WTC11 (cell line): ENCODE measurements around the gene PLA2G4A. TPM values are rescaled to one million over a fixed set of nuclear protein-coding genes. Genes with fewer than 3 reads are reported as not detected.

Source experiments
- ATAC-seq: fragments of 200-7000 bp; cut with Tn5 transposase; 2 replicates; pipeline ENCODE4 v1.10.0; 2021; ENCODE audit warnings: mild to moderate bottlenecking, moderate library complexity
- CTCF ChIA-PET: fragments of 300-600 bp; sonication (Branson Sonifier 250); formaldehyde crosslinking; loops from one replicate; lab custom pipeline; 2021; ENCODE audit warnings: antibody characterized with exemption; lab: Charles Lee
- POLR2A ChIA-PET: fragments of 350-600 bp; sonication (Branson Sonifier 250); formaldehyde crosslinking; loops from one replicate; lab custom pipeline; 2021; ENCODE audit warnings: antibody characterized with exemption; lab: Charles Lee
- DNase-seq: peaks from one replicate; pipeline ENCODE4 v3.0.0; 2021; ENCODE audit warnings: low spot score
- H3K27ac Mint-ChIP-seq: 2 replicates; pipeline ENCODE4 v1.8.0; 2021; ENCODE audit warnings: mixed read lengths
- H3K27me3 Mint-ChIP-seq: 2 replicates; pipeline ENCODE4 v1.8.0; 2021; ENCODE audit warnings: low read depth, mild to moderate bottlenecking, moderate library complexity, mixed read lengths
- H3K36me3 Mint-ChIP-seq: 2 replicates; pipeline ENCODE4 v1.8.0; 2021; ENCODE audit warnings: mixed read lengths
- H3K4me1 Mint-ChIP-seq: 2 replicates; pipeline ENCODE4 v1.8.0; 2022; ENCODE audit warnings: mixed read lengths
- H3K4me3 Mint-ChIP-seq: 2 replicates; pipeline ENCODE4 v1.8.0; 2021; ENCODE audit warnings: mild to moderate bottlenecking, moderate library complexity, mixed read lengths
- H3K9me3 Mint-ChIP-seq: 2 replicates; pipeline ENCODE4 v1.8.0; 2021; ENCODE audit warnings: mixed read lengths
- CBFB ChIP-seq: sonication (generic); formaldehyde crosslinking; IDR thresholded peaks from 2 replicates; pipeline ENCODE4 v1.8.1; 2022; ENCODE audit warnings: mild to moderate bottlenecking, low read depth, missing genetic modification reagents
- ESRRA ChIP-seq: sonication (generic); formaldehyde crosslinking; IDR thresholded peaks from 2 replicates; pipeline ENCODE4 v1.8.1; 2022; ENCODE audit warnings: mild to moderate bottlenecking, missing genetic modification reagents, borderline replicate concordance
- JUN ChIP-seq: sonication (generic); formaldehyde crosslinking; IDR thresholded peaks from 2 replicates; pipeline ENCODE4 v1.8.0; 2023; ENCODE audit warnings: mild to moderate bottlenecking, missing genetic modification reagents
- NFE2L1 ChIP-seq: sonication (generic); formaldehyde crosslinking; IDR thresholded peaks from 2 replicates; pipeline ENCODE4 v1.8.1; 2023; ENCODE audit warnings: missing genetic modification reagents
- NR1H2 ChIP-seq: sonication (generic); formaldehyde crosslinking; IDR thresholded peaks from 2 replicates; pipeline ENCODE4 v1.9.0; 2021; ENCODE audit warnings: mild to moderate bottlenecking, moderate library complexity, missing genetic modification reagents
- RELA ChIP-seq: sonication (generic); formaldehyde crosslinking; IDR thresholded peaks from 2 replicates; pipeline ENCODE4 v1.8.1; 2022; ENCODE audit warnings: missing genetic modification reagents, mild to moderate bottlenecking, borderline replicate concordance
- TP53 ChIP-seq: sonication (generic); formaldehyde crosslinking; IDR thresholded peaks from 2 replicates; pipeline ENCODE4 v1.8.1; 2023; ENCODE audit warnings: mild to moderate bottlenecking, missing genetic modification reagents
- ZNF416 ChIP-seq: fragments of 250-450 bp; sonication (Bioruptor Pico); IDR thresholded peaks from 2 replicates; pipeline ENCODE4 v1.9.0; 2021; ENCODE audit warnings: mild to moderate bottlenecking, inconsistent platforms
- ZNF671 ChIP-seq: fragments of 250-450 bp; sonication (Bioruptor Pico); IDR thresholded peaks from 2 replicates; pipeline ENCODE4 v1.8.0; 2021; ENCODE audit warnings: mild to moderate bottlenecking
- total RNA-seq: library from RNA; stranded (reverse); gene quantifications from 3 replicates; pipeline ENCODE4 v1.2.3, GENCODE V29; 2021
- TF ChIP-seq, protein P1 (sequence below): sonication (generic); formaldehyde crosslinking; IDR thresholded peaks from 2 replicates; pipeline ENCODE4 v1.8.0; 2022; ENCODE audit warnings: mild to moderate bottlenecking, missing genetic modification reagents
- TF ChIP-seq, protein P2 (sequence below): fragments of 250-450 bp; sonication (Bioruptor Pico); conservative IDR thresholded peaks from 2 replicates; pipeline ENCODE4 v1.9.0; 2021; ENCODE audit warnings: mild to moderate bottlenecking
- TF ChIP-seq, protein P3 (sequence below): sonication (generic); formaldehyde crosslinking; IDR thresholded peaks from 2 replicates; pipeline ENCODE4 v1.8.0; 2022; ENCODE audit warnings: mild to moderate bottlenecking, missing genetic modification reagents
- TF ChIP-seq, protein P4 (sequence below): sonication (generic); formaldehyde crosslinking; IDR thresholded peaks from 2 replicates; pipeline ENCODE4 v1.8.0; 2023; ENCODE audit warnings: missing genetic modification reagents
- TF ChIP-seq, protein P5 (sequence below): sonication (generic); formaldehyde crosslinking; conservative IDR thresholded peaks from 2 replicates; pipeline ENCODE4 v1.8.1; 2023; ENCODE audit warnings: mild to moderate bottlenecking, low read depth, missing genetic modification reagents, moderate library complexity
- TF ChIP-seq, protein P6 (sequence below): fragments of 250-450 bp; sonication (Bioruptor Pico); IDR thresholded peaks from 2 replicates; pipeline ENCODE4 v1.8.0; 2021; ENCODE audit warnings: mild to moderate bottlenecking
- TF ChIP-seq, protein P7 (sequence below): sonication (generic); formaldehyde crosslinking; IDR thresholded peaks from 2 replicates; pipeline ENCODE4 v1.8.1; 2022; ENCODE audit warnings: mild to moderate bottlenecking, moderate library complexity, missing genetic modification reagents
- TF ChIP-seq, protein P8 (sequence below): sonication (generic); formaldehyde crosslinking; IDR thresholded peaks from 2 replicates; pipeline ENCODE4 v1.8.1; 2022; ENCODE audit warnings: mild to moderate bottlenecking, missing genetic modification reagents, moderate library complexity, borderline replicate concordance
- TF ChIP-seq, protein P9 (sequence below): fragments of 250-450 bp; sonication (Bioruptor Pico); IDR thresholded peaks from 2 replicates; pipeline ENCODE4 v1.9.0; 2021; ENCODE audit warnings: moderate library complexity, mild to moderate bottlenecking, inconsistent platforms, borderline replicate concordance

PLA2G4A gene
- total RNA-seq, 1 experiment from 2014 or later = 1.3 TPM

DNA sequence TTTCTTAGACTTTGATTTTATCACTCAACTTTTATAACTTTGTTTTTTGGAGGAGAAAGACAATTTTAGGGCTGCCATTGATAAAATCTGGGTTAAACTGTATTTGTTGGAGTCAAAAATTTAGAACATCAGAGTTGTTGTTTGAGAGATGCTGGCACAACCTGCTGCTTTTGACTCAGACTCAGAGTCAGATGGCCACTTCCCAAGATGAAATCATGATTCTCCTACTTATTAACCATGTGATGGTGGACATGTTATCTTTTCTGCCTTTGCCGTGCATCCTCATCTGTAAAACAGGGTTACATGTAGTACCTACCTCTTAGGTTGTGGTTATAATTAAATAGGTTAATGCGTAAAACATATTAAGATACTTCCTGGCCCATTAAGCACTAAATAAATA is 71.2 kb downstream of the PLA2G4A start (continued):
- TF ChIP-seq, protein P1, sequence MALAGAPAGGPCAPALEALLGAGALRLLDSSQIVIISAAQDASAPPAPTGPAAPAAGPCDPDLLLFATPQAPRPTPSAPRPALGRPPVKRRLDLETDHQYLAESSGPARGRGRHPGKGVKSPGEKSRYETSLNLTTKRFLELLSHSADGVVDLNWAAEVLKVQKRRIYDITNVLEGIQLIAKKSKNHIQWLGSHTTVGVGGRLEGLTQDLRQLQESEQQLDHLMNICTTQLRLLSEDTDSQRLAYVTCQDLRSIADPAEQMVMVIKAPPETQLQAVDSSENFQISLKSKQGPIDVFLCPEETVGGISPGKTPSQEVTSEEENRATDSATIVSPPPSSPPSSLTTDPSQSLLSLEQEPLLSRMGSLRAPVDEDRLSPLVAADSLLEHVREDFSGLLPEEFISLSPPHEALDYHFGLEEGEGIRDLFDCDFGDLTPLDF (CRISPR knock-in tag) = no peak

DNA sequence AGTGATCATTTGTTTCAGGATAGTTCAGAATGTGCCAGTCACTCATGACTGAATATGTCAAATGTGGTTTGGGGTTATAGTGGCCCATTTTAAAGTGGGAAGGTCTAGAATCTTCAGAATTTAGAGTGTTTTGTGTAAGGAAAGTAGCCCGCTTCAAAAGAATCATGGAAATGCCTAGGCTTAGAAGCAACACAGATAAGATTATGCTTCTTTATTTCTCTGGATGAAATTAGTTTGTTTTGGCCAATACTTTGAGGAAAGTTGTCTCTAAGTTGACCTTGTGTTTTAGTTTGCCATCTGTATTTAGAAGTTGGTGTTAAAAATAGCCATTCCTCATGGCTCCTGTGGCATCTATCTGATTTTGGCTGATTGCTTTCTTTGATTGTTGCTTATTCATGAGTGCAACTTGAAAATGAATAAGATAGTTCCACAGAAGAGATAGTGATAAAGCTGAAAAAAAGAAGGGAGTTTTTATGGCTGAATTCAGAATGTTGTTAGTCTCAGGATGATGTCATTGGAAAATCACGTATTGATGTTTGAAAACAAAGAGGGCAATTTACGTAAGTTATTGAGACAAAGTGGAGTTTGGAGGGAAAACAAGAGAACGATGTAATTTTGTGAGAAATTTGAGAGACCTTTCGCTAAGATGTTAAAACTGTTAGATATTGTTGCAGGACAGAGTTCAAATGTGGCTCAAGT is 71.9 kb downstream of the PLA2G4A start:
- no peak overlapping the region for H3K27ac Mint-ChIP-seq
- H3K4me3 Mint-ChIP-seq = no peak overlapping the region
- DNase-seq (no peak), ATAC-seq (no peak)
- TF ChIP-seq, protein P2, sequence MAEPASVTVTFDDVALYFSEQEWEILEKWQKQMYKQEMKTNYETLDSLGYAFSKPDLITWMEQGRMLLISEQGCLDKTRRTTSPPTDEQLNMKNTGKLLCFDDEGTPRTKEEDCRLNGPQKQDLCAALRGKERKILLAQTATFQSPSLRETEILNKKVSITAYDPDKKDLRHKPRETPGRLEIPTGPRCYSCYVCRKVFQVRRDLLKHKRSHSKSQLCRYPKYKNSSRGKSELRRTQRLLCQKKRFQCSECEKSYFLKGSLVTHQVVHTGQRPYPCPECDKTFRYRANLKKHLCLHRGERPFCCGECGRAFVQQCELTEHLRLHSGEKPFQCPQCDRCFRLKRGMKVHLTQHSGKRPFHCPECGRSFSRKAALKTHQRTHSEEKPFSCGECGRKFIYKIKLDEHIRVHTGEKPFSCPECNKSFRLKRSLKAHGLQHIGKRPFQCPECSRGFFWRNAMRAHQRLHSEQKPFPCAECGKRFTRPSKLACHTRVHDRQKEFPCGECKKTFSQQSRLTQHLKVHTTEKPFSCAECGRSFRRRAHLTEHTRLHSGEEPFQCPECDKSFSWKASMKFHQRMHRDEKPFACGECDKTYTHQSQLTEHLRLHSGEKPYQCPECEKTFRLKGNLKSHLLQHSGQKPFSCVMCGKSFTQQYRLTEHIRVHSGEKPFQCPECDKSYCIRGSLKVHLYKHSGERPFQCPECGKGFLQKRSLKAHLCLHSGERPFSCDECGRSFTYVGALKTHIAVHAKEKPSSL (CRISPR knock-in tag) = no peak
- TF ChIP-seq, protein P3, sequence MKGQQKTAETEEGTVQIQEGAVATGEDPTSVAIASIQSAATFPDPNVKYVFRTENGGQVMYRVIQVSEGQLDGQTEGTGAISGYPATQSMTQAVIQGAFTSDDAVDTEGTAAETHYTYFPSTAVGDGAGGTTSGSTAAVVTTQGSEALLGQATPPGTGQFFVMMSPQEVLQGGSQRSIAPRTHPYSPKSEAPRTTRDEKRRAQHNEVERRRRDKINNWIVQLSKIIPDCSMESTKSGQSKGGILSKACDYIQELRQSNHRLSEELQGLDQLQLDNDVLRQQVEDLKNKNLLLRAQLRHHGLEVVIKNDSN (CRISPR knock-in tag) = no peak
- TF ChIP-seq, protein P4, sequence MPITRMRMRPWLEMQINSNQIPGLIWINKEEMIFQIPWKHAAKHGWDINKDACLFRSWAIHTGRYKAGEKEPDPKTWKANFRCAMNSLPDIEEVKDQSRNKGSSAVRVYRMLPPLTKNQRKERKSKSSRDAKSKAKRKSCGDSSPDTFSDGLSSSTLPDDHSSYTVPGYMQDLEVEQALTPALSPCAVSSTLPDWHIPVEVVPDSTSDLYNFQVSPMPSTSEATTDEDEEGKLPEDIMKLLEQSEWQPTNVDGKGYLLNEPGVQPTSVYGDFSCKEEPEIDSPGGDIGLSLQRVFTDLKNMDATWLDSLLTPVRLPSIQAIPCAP (CRISPR knock-in tag) = no peak
- TF ChIP-seq NFE2L1 (CRISPR knock-in tag) = no peak
- TF ChIP-seq, protein P5, sequence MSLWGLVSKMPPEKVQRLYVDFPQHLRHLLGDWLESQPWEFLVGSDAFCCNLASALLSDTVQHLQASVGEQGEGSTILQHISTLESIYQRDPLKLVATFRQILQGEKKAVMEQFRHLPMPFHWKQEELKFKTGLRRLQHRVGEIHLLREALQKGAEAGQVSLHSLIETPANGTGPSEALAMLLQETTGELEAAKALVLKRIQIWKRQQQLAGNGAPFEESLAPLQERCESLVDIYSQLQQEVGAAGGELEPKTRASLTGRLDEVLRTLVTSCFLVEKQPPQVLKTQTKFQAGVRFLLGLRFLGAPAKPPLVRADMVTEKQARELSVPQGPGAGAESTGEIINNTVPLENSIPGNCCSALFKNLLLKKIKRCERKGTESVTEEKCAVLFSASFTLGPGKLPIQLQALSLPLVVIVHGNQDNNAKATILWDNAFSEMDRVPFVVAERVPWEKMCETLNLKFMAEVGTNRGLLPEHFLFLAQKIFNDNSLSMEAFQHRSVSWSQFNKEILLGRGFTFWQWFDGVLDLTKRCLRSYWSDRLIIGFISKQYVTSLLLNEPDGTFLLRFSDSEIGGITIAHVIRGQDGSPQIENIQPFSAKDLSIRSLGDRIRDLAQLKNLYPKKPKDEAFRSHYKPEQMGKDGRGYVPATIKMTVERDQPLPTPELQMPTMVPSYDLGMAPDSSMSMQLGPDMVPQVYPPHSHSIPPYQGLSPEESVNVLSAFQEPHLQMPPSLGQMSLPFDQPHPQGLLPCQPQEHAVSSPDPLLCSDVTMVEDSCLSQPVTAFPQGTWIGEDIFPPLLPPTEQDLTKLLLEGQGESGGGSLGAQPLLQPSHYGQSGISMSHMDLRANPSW (CRISPR knock-in tag) = no peak
- TF ChIP-seq, protein P6, sequence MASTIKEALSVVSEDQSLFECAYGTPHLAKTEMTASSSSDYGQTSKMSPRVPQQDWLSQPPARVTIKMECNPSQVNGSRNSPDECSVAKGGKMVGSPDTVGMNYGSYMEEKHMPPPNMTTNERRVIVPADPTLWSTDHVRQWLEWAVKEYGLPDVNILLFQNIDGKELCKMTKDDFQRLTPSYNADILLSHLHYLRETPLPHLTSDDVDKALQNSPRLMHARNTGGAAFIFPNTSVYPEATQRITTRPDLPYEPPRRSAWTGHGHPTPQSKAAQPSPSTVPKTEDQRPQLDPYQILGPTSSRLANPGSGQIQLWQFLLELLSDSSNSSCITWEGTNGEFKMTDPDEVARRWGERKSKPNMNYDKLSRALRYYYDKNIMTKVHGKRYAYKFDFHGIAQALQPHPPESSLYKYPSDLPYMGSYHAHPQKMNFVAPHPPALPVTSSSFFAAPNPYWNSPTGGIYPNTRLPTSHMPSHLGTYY = no peak
- no peaks in the 10 kb centered on the region; the same call in 1 of the 2 replicates for H3K27me3 Mint-ChIP-seq
- POLR2A ChIA-PET = no interaction called here
- CTCF ChIA-PET = no interaction called here
- H3K9me3 Mint-ChIP-seq = peaks cover 18% of the 10 kb centered on the region
- peaks cover 8% of the 10 kb centered on the region for H3K4me1 Mint-ChIP-seq
- H3K36me3 Mint-ChIP-seq = 0 out of 2 replicates have a peak, but pooled peaks cover 2% of the 10 kb centered on the region

DNA sequence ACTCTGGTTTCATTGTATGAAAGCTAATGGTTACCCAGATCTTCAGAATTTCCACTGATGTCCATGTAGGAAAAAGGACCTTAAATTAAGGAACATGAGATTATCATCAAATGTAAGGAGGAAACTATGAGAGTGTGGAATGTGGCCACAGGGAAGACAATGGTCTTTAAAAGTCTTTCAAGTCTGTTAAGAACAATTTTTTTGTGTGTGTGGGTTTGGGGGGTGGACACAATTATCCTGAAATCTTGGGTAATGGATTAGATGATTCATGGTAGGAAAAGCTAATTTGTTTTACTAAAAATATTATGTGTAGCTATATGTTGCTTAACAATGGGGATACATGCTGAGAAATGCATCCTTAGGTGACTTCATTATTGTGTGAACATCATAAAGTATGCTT is 72.9 kb downstream of the PLA2G4A start:
- Mint-ChIP-seq H3K36me3 (0 out of 2 replicates have a peak, but pooled peaks cover 2% of the 10 kb centered on the region), H3K27me3 (no peaks in the 10 kb centered on the region; the same call in 1 of the 2 replicates), H3K4me1 (peaks cover 8% of the 10 kb centered on the region), H3K27ac (no peak overlapping the region), H3K9me3 (peaks cover 18% of the 10 kb centered on the region), H3K4me3 (no peak overlapping the region)
- no peak for DNase-seq
- ATAC-seq = no peak
- CTCF ChIA-PET = no interaction called here
- POLR2A ChIA-PET = no interaction called here
- TF ChIP-seq ZNF416 (CRISPR knock-in tag) (no peak), ESRRA (CRISPR knock-in tag) (no peak), JUN (CRISPR knock-in tag) (no peak), NR1H2 (CRISPR knock-in tag) (no peak), RELA (CRISPR knock-in tag) (no peak), TP53 (CRISPR knock-in tag) (no peak), CBFB (CRISPR knock-in tag) (no peak), ZNF671 (CRISPR knock-in tag) (no peak)
- TF ChIP-seq, protein P6 = no peak
- TF ChIP-seq, protein P7, sequence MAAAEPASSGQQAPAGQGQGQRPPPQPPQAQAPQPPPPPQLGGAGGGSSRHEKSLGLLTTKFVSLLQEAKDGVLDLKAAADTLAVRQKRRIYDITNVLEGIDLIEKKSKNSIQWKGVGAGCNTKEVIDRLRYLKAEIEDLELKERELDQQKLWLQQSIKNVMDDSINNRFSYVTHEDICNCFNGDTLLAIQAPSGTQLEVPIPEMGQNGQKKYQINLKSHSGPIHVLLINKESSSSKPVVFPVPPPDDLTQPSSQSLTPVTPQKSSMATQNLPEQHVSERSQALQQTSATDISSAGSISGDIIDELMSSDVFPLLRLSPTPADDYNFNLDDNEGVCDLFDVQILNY (CRISPR knock-in tag) = no peak
- TF ChIP-seq, protein P8, sequence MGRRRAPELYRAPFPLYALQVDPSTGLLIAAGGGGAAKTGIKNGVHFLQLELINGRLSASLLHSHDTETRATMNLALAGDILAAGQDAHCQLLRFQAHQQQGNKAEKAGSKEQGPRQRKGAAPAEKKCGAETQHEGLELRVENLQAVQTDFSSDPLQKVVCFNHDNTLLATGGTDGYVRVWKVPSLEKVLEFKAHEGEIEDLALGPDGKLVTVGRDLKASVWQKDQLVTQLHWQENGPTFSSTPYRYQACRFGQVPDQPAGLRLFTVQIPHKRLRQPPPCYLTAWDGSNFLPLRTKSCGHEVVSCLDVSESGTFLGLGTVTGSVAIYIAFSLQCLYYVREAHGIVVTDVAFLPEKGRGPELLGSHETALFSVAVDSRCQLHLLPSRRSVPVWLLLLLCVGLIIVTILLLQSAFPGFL (CRISPR knock-in tag) = no peak
- TF ChIP-seq, protein P9, sequence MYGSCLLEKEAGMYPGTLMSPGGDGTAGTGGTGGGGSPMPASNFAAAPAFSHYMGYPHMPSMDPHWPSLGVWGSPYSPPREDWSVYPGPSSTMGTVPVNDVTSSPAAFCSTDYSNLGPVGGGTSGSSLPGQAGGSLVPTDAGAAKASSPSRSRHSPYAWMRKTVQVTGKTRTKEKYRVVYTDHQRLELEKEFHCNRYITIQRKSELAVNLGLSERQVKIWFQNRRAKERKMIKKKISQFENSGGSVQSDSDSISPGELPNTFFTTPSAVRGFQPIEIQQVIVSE (CRISPR knock-in tag) = no peak
